ENCODE results near the gene GPR3. TPM values are rescaled to one million over a fixed set of nuclear protein-coding genes. Genes with fewer than 3 reads are reported as not detected.

The GPR3 gene
- total and polyA plus RNA-seq, 2 of the 8 experiments (the other 6 are each of a cell fraction or from before 2014, with no cell fraction given), result 9.9 to 26.5 TPM

DNA sequence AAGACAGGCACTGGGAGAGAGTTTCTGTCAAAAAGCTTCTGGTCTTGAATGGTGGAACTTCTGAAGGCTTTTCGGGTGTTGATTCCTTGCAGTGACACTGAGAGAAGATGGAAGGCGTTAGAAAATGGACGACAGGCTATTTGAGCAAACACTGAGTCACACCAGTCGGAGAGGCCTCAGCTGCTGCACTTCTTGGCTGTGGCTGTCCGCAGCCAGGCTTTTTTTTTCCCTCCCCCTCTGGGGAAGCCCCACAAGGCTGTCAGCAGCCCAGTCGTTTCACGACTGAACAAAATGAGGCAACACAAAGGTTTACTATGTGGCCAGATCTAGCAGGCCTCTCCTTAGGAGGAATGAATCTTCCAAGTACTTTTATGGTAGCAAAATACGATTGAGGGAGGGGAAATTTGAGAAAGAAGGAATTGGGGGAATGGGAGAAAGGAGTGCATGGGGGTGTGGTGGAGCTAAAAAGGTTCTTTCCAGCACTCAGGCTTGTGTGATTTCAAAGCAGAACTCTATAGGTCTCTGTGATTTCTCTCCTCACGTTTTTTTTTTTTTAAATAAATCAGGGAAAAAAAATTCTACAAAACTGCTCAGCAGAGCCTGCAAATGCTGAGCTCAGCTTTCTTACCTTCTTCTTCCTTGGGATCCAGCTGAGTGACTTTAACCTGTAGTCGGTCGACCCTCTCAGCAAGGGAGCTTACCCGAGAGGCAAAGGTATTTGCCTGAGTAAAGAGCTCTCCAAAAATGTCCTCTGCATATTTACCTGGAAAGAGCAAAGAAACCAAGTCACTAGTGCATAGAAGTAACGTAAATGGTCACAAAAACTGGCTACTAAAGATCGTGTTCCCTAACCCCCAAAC, 26.1 kb downstream of the GPR3 start:
- Histone ChIP-seq H3K23me2 (ENCODE audit: low read depth, low read length) (no peaks in the 10 kb centered on the region), H3K36me3 (ENCODE audit: control insufficient read depth in 2 of 4, insufficient read depth in 4 of 4, low read length in 3 of 4) (peaks cover 18 to 35% (median 28%) of the 10 kb centered on the region in 4 experiments), H2AK5ac (ENCODE audit: low read depth, low read length) (no peak overlapping the region), H3K9me3 (ENCODE audit: insufficient read depth in 2 of 2, low read depth in 1 of 2, low read length in 1 of 2) (no peaks in the 10 kb centered on the region), H3K27me3 (replicated peaks in 1 of 4; ENCODE audit: control insufficient read depth in 3 of 4, extremely low read depth in 1 of 4, insufficient read depth in 3 of 4, low read length in 3 of 4) (no peaks in the 10 kb centered on the region), H3K79me1 (ENCODE audit: low read depth, low read length) (no peaks in the 10 kb centered on the region; the same call in 1 of the 2 replicates), H2AFZ (ENCODE audit: low read length) (no peak overlapping the region), H3K56ac (replicated peaks; ENCODE audit: insufficient read length, low read depth, low read length) (no peak overlapping the region), H3K4ac (replicated peaks; ENCODE audit: insufficient read length, low read depth, low read length) (no peak overlapping the region), H3K18ac (ENCODE audit: extremely low read depth, low read length) (no peak overlapping the region), H4K8ac (ENCODE audit: extremely low read depth, insufficient read depth, low read length) (no peak overlapping the region), H4K5ac (ENCODE audit: insufficient read length, low read depth, low read length) (peak overlapping the region; percentile 2), H3K79me2 (ENCODE audit: control insufficient read depth in 1 of 2, insufficient read depth in 2 of 2, low read length in 2 of 2) (0 out of 4 replicates have a peak, but pooled peaks cover 0 to 5% of the 10 kb centered on the region in 2 experiments), H4K91ac (replicated peaks; ENCODE audit: insufficient read length, low read length) (peak overlapping the region; percentile 18), H2BK120ac (replicated peaks; ENCODE audit: low read depth, low read length) (no peak overlapping the region), H4K20me1 (replicated peaks in 1 of 2; ENCODE audit: control insufficient read depth in 1 of 2, insufficient read depth in 2 of 2, low read length in 2 of 2) (no peaks in the 10 kb centered on the region), H3K14ac (ENCODE audit: insufficient read length) (no peak overlapping the region), H2BK15ac (ENCODE audit: low read length) (no peak overlapping the region), H2BK12ac (ENCODE audit: low read depth, low read length) (no peak overlapping the region), H3K4me2 (ENCODE audit: insufficient read depth in 1 of 2, low read depth in 2 of 2, low read length in 2 of 2) (peak overlapping the region; percentile 35 to 47; a peak in 2 of 4 replicates), H3K4me3 (ENCODE audit: extremely low read depth in 1 of 4, insufficient read depth in 2 of 4, low read depth in 3 of 4, low read length in 4 of 4) (peak overlapping the region in 1 of 4 experiments; percentile 24; a peak in 1 of 8 replicates), H2BK20ac (ENCODE audit: low read length) (no peak overlapping the region), H3K9ac (replicated peaks in 1 of 4; ENCODE audit: extremely low read depth in 1 of 4, low read depth in 3 of 4, low read length in 3 of 4) (0 out of 7 replicates have a peak overlapping the region, but pooled peaks of 1 of the 4 experiments have one; percentile 9), H3K4me1 (replicated peaks in 1 of 4; ENCODE audit: control insufficient read depth in 3 of 4, insufficient read depth in 4 of 4, low read length in 3 of 4) (peaks cover 5 to 12% (median 9%) of the 10 kb centered on the region in 4 experiments; a peak in 6 of 7 replicates), H3K23ac (ENCODE audit: insufficient read length) (no peak overlapping the region), H2BK5ac (ENCODE audit: low read depth, low read length) (no peak overlapping the region), H3K27ac (ENCODE audit: low read depth, low read length) (peak overlapping the region; percentile 59)
- CTCF ChIA-PET (ENCODE audit: partially characterized antibody), result interaction anchor here (0.7 to 37.8 kb wide), 13 partner anchors 17 to 197 kb away, joined by 3 to 863 read pairs (median 5); no protein-coding TSS in a partner anchor
- no peak for FAIRE-seq
- POLR2A ChIA-PET (ENCODE audit: partially characterized antibody), result interaction anchor here (0.6 to 1.3 kb wide), 7 partner anchors 8 to 185 kb away, joined by 3 to 5 read pairs (median 3); partner anchors contain the start of genes AHDC1 and WASF2
- WGBS, 2 experiments (ENCODE audit: extremely low coverage in 1 of 2, insufficient coverage in 1 of 2, insufficient read length in 1 of 2, insufficient replicate concordance in 2 of 2, low coverage in 1 of 2, low lambda C conversion rate in 2 of 2, missing lambda C conversion rate in 1 of 2), result 47 to 100% methylated on average over 1 to 14 of the region's 14 CpGs
- DNase-seq (ENCODE audit: low read depth in 1 of 2, low spot score in 2 of 2), result no peak
- peak; percentile 90 for TF ChIP-seq MAFK (IDR thresholded peaks at IDR 0.05; ENCODE audit: low read depth, low read length)
- TF ChIP-seq ASH2L (IDR thresholded peaks at IDR 0.05; ENCODE audit: low read length), result peak; percentile 19
- TF ChIP-seq YY1 (IDR thresholded peaks at IDR 0.05; ENCODE audit: low read depth, low read length), result peak; percentile 32; the same call in 1 of the 2 replicates
- TF ChIP-seq FOSL1 (IDR thresholded peaks at IDR 0.05; ENCODE audit: insufficient read depth, low read depth, low read length), result no peak

Measured in H1 (cell line).